Left lung (tissue), 10 donors: Measurements from ENCODE around the gene PPP2R3B. TPM values are rescaled to one million over a fixed set of nuclear protein-coding genes. Genes with fewer than 3 reads are reported as not detected.
"Not testable (repeated sequence)": the region's sequence is repeated elsewhere in the genome, so short reads cannot be mapped to it uniquely, and the experiment has no call there.

Experiments
- ATAC-seq: fragments of 200-7000 bp; cut with Tn5 transposase; one replicate; pipeline ENCODE4 v1.9.1; 2020; ENCODE audit warnings: moderate library complexity
- DNase-seq, 4 donors: peaks; one replicate each; pipeline ENCODE4 v3.0.0-alpha.2; 2013 to 2020
- H3K27ac ChIP-seq, 2 donors: fragments of 200-600 bp; sonication (generic) in 1 of 2; one replicate each; pipeline versions ENCODE4 v1.5.0 to v1.8.0; 2020 to 2021
- H3K27me3 ChIP-seq, 2 donors: fragments of 200-600 bp; sonication (generic) in 1 of 2; one replicate each; pipeline versions ENCODE4 v1.5.0 to v1.8.0; 2020 to 2021
- H3K36me3 ChIP-seq, 2 donors: fragments of 200-600 bp; sonication (generic) in 1 of 2; one replicate each; pipeline versions ENCODE4 v1.5.0 to v1.8.0; 2020 to 2021
- H3K4me1 ChIP-seq, 2 donors: fragments of 200-600 bp; one replicate each; pipeline ENCODE4 v1.8.0; 2021
- H3K4me3 ChIP-seq, 2 donors: fragments of 200-600 bp; sonication (generic) in 1 of 2; one replicate each; pipeline versions ENCODE4 v1.5.0 to v1.8.0; 2020 to 2021; ENCODE audit warnings: mild to moderate bottlenecking in 1 of 2
- H3K9me3 ChIP-seq, 2 donors: fragments of 200-600 bp; sonication (generic) in 1 of 2; one replicate each; pipeline versions ENCODE4 v1.5.0 to v1.8.0; 2020 to 2021
- intact Hi-C, 2 donors: fragments of 100-400 bp; cut with DNase I; formaldehyde crosslinking; loops; one replicate each; pipeline versions ENCODE4 v1.11.2 to v1.14.2; 2022
- polyA plus RNA-seq, 6 donors: library from polyadenylated mRNA; unstranded; fragments of 120-200 nt; gene quantifications; one replicate each; pipeline ENCODE4 v1.2.1, GENCODE V29; 2013; ENCODE audit not compliant: insufficient read length in 6 of 6
- total RNA-seq, 2 donors: library from RNA; stranded (reverse); fragmentation: NEBNext Ultra II Directional; extraction: Animal tissue kit (Norgen Biotek cat#: 25700); gene quantifications; one replicate each; pipeline ENCODE4 v1.2.1, GENCODE V29; 2021
- TF ChIP-seq, protein P1 (sequence below), 2 donors: fragments of 200-600 bp; sonication (generic) in 1 of 2; IDR thresholded peaks; one replicate each; pipeline versions ENCODE4 v1.5.0 to v1.8.0; 2021; ENCODE audit warnings: antibody characterized with exemption in 2 of 2
- donor health status: DM: no; HTN: yes; CAD: no.
- donor health status: DM: no; HTN: no; CAD: no.

The PPP2R3B gene
- total and polyA plus RNA-seq, 8 donors, result 11.2 to 35.2 (median 20.5) TPM

GRCh38 chrX:311156-312129, 75.3 kb downstream of the PPP2R3B start:
- intact Hi-C loops, result no loop called here
- no peaks in the 10 kb centered on the region for H3K4me1 ChIP-seq
- no peaks in the 10 kb centered on the region for H3K27me3 ChIP-seq
- TF ChIP-seq, protein P1, sequence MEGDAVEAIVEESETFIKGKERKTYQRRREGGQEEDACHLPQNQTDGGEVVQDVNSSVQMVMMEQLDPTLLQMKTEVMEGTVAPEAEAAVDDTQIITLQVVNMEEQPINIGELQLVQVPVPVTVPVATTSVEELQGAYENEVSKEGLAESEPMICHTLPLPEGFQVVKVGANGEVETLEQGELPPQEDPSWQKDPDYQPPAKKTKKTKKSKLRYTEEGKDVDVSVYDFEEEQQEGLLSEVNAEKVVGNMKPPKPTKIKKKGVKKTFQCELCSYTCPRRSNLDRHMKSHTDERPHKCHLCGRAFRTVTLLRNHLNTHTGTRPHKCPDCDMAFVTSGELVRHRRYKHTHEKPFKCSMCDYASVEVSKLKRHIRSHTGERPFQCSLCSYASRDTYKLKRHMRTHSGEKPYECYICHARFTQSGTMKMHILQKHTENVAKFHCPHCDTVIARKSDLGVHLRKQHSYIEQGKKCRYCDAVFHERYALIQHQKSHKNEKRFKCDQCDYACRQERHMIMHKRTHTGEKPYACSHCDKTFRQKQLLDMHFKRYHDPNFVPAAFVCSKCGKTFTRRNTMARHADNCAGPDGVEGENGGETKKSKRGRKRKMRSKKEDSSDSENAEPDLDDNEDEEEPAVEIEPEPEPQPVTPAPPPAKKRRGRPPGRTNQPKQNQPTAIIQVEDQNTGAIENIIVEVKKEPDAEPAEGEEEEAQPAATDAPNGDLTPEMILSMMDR (IDR thresholded peaks at IDR 0.05), result no peak
- no peak overlapping the region for H3K4me3 ChIP-seq
- H3K36me3 ChIP-seq, result peaks cover 0 to 82% of the 10 kb centered on the region in 2 donors
- peak in 2 of 4 donors; percentile 25 to 78 for DNase-seq
- H3K9me3 ChIP-seq, result no peaks in the 10 kb centered on the region
- no peak for ATAC-seq
- no peak overlapping the region for H3K27ac ChIP-seq

DNA sequence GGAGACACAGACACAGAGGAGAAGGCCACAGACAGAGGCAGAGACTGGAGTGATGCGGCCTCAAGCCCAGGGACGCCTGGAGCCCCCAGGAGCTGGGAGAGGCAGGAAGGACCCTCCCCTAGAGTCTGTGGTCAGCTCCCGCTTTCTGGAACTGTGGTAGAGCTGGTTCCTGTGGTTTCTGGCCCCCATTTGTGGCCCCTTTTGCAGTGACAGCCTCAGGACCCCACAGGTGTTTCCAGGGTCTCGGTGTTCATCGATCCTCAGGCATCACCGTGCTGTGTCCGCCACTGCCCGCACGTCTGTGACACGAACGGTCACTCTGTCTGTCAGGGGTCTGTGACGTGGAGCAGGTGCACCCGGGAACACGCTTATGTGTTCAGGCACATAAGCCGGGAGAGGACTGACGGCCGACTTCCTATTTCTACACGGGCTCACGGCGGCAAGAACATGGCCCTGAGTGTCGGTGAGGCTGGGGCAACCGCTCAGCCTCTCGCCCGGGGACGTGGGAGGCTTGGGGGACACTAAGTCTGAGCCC, 76.0 kb downstream of the PPP2R3B start:
- ATAC-seq, result no peak
- intact Hi-C loops, result no loop called here
- H3K4me3 ChIP-seq, result no peak overlapping the region
- no peaks in the 10 kb centered on the region for H3K9me3 ChIP-seq
- peaks cover 0 to 88% of the 10 kb centered on the region in 2 donors for H3K36me3 ChIP-seq
- H3K27me3 ChIP-seq, result no peaks in the 10 kb centered on the region
- H3K27ac ChIP-seq, result no peak overlapping the region
- TF ChIP-seq, protein P1 (IDR thresholded peaks at IDR 0.05), result no peak
- H3K4me1 ChIP-seq, result no peaks in the 10 kb centered on the region
- peak in 2 of 4 donors; percentile 25 to 67 for DNase-seq

DNA sequence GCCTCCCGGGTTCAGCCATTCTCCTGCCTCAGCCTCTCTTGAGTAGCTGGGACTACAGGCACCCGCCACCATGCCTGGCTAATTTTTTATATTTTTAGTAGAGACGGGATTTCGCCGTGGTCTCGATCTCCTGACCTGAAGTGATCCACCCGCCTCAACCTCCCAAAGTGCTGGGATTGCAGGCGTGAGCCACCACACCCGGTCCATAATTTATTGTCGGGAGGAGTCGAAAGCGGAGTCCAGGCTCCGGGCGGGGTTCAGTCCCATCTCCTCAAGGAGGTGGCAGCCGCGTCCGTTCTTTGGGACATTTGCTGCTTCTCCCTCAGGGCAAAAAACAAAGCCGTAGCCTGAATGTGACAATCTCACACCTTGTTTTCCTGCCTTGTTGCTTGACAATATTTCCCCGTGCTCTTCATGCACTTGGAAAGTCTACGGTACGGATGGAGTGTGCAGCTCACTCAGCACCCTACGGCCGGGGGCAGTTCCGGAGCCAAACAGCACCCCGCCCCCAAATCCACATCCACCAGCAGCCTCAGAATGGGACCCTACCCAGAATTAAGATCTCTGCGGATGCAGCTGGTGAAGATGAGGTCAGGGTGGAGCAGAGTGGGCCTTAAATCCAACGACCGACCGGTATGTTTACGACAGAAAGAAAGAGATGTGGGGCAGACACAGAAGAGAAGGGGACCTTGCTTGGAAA, 77.7 kb downstream of the PPP2R3B start:
- Histone ChIP-seq H3K36me3 (peaks cover 0 to 92% of the 10 kb centered on the region in 2 donors), H3K4me1 (no peaks in the 10 kb centered on the region), H3K4me3 (no peak overlapping the region), H3K27ac (no peak overlapping the region), H3K9me3 (no peaks in the 10 kb centered on the region), H3K27me3 (no peaks in the 10 kb centered on the region)
- intact Hi-C loops, result no loop called here
- DNase-seq (peak in 2 of 4 donors; percentile 27 to 57), ATAC-seq (no peak)
- TF ChIP-seq, protein P1 (IDR thresholded peaks at IDR 0.05), result no peak

- Histone ChIP-seq H3K9me3 (no peaks in the 10 kb centered on the region), H3K36me3 (peaks cover 0 to 92% of the 10 kb centered on the region in 2 donors), H3K27ac (no peak overlapping the region), H3K4me1 (no peaks in the 10 kb centered on the region), H3K27me3 (no peaks in the 10 kb centered on the region), H3K4me3 (no peak overlapping the region)
- ATAC-seq (no peak), DNase-seq (peak in 2 of 4 donors; percentile 28 to 73)
- intact Hi-C loops, result no loop called here
- TF ChIP-seq, protein P1 (IDR thresholded peaks at IDR 0.05), result no peak
These were observed 79.2 kb downstream of the PPP2R3B start for GRCh38 chrX:307261-308111.

GRCh38 chrX:306614-307251, 80.0 kb downstream of the PPP2R3B start:
- DNase-seq, H3K27me3 ChIP-seq, H3K9me3 ChIP-seq, ATAC-seq, intact Hi-C loops, H3K4me3 ChIP-seq, H3K4me1 ChIP-seq, H3K27ac ChIP-seq: not testable (repeated sequence)
- H3K36me3 ChIP-seq, result peaks cover 0 to 92% of the 10 kb centered on the region in 2 donors

DNA sequence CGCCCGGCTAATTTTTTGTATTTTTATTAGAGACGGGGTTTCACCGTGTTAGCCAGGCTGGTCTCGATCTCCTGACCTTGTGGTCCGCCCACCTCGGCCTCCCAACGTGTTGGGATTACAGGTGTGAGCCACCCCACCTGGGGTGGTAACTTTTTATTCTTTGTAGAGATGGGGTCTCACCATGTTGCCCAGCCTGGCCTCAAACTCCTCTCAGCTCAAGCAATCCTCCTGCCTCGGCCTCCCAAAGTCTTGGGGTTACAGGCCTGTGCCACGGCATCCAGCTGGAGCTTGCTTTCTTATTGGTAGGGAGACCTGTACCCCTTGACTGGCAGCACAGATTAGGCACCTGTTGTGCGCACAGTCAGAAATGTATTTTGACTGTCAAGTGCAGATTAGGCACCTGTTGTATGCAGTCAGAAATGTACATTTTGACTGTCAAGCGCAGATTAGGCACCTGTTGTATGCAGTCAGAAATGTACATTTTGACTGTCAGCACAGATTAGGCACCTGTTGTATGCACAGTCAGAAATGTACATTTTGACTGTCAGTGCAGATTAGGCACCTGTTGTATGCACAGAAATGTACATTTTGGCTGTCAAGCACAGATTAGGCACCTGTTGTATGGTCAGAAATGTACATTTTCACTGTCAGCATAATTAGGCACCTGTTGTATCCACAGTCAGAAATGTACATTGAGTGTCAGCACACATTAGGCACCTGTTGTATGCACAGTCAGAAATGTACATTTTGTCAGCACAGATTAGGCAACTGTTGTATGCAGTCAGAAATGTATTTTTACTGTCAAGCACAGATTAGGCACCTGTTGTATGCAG, 80.7 kb downstream of the PPP2R3B start:
- H3K27ac ChIP-seq, H3K27me3 ChIP-seq, H3K9me3 ChIP-seq, H3K4me3 ChIP-seq, H3K4me1 ChIP-seq, ATAC-seq, intact Hi-C loops: not testable (repeated sequence)
- peak in 2 of 4 donors; percentile 19 to 37 for DNase-seq
- peaks cover 0 to 92% of the 10 kb centered on the region in 2 donors for H3K36me3 ChIP-seq
